Central memory CD8-positive, alpha-beta T cell (primary cell): Measurements from ENCODE around the gene TSPOAP1.
A peak's percentile ranks its signal among the peaks of the same experiment; 100 is the strongest.

Source experiments
- ATAC-seq: fragments of 150-1000 bp; cut with Tn5 transposase; replicated peaks from 2 replicates; pipeline ENCODE4 v1.10.0; 2022; ENCODE audit warnings: mild to moderate bottlenecking, moderate FRiP score, moderate number of reproducible peaks; ENCODE audit not compliant: poor library complexity, severe bottlenecking; ENCODE audit errors: extremely low read depth
- DNase-seq, 2 donors: peaks; one replicate each; pipeline ENCODE4 v3.0.0; 2021; ENCODE audit warnings: low spot score in 2 of 2
- H3K27ac Mint-ChIP-seq: one replicate; pipeline ENCODE4 v1.8.0; 2022; ENCODE audit warnings: low read depth, mild to moderate bottlenecking, moderate library complexity, mixed read lengths
- H3K27me3 Mint-ChIP-seq: one replicate; pipeline ENCODE4 v1.8.0; 2022; ENCODE audit warnings: mixed read lengths
- H3K36me3 Mint-ChIP-seq: one replicate; pipeline ENCODE4 v1.8.0; 2022; ENCODE audit warnings: mild to moderate bottlenecking, moderate library complexity, mixed read lengths; ENCODE audit not compliant: insufficient read depth
- H3K4me1 Mint-ChIP-seq: one replicate; pipeline ENCODE4 v1.8.0; 2022; ENCODE audit warnings: mixed read lengths
- H3K4me3 Mint-ChIP-seq: one replicate; pipeline ENCODE4 v1.8.0; 2022; ENCODE audit warnings: mild to moderate bottlenecking, moderate library complexity, mixed read lengths
- H3K9me3 Mint-ChIP-seq: one replicate; pipeline ENCODE4 v1.8.0; 2022; ENCODE audit warnings: mixed read lengths

The TSPOAP1 gene

GRCh38 chr17:58356231-58356630 lies 27.6 kb upstream of the TSPOAP1 start:
- peak overlapping the region; percentile 36 for H3K27ac Mint-ChIP-seq
- DNase-seq (no peak), ATAC-seq (no peak)
- no peaks in the 10 kb centered on the region for H3K27me3 Mint-ChIP-seq
- H3K36me3 Mint-ChIP-seq = peaks cover 18% of the 10 kb centered on the region
- H3K9me3 Mint-ChIP-seq = no peaks in the 10 kb centered on the region
- no peak overlapping the region for H3K4me3 Mint-ChIP-seq
- H3K4me1 Mint-ChIP-seq = peaks cover 38% of the 10 kb centered on the region

GRCh38 chr17:58354541-58355216 lies 26.1 kb upstream of the TSPOAP1 start:
- peaks cover 32% of the 10 kb centered on the region for H3K36me3 Mint-ChIP-seq
- H3K9me3 Mint-ChIP-seq = no peaks in the 10 kb centered on the region
- no peak for DNase-seq
- peaks cover 42% of the 10 kb centered on the region for H3K4me1 Mint-ChIP-seq
- no peak overlapping the region for H3K4me3 Mint-ChIP-seq
- no peaks in the 10 kb centered on the region for H3K27me3 Mint-ChIP-seq
- H3K27ac Mint-ChIP-seq = peak overlapping the region; percentile 98
- ATAC-seq = no peak

- ATAC-seq (no peak), DNase-seq (no peak)
- Mint-ChIP-seq H3K27me3 (no peaks in the 10 kb centered on the region), H3K9me3 (no peaks in the 10 kb centered on the region), H3K4me1 (peaks cover 53% of the 10 kb centered on the region), H3K36me3 (peaks cover 45% of the 10 kb centered on the region), H3K27ac (peak overlapping the region; percentile 98), H3K4me3 (peak overlapping the region; percentile 96)
Observed at GRCh38 chr17:58353389-58353825, 24.8 kb upstream of the TSPOAP1 start.

- ATAC-seq (peak; percentile 5), DNase-seq (no peak)
- Mint-ChIP-seq H3K4me3 (peak overlapping the region; percentile 96), H3K27me3 (no peaks in the 10 kb centered on the region), H3K27ac (peak overlapping the region; percentile 98), H3K36me3 (peaks cover 51% of the 10 kb centered on the region), H3K4me1 (peaks cover 59% of the 10 kb centered on the region), H3K9me3 (no peaks in the 10 kb centered on the region)
Observed at GRCh38 chr17:58352596-58353388, 24.2 kb upstream of the TSPOAP1 start.

GRCh38 chr17:58351831-58352595 lies 23.4 kb upstream of the TSPOAP1 start, which contains the start of gene SUPT4H1:
TSS of gene SUPT4H1 (minus strand) at chr17:58352201. CDS start at chr17:58352135, 66 bp downstream.
- peak; percentile 94 for ATAC-seq
- peaks cover 67% of the 10 kb centered on the region for H3K4me1 Mint-ChIP-seq
- peak within 1 kb of the TSS; percentile 96 for H3K4me3 Mint-ChIP-seq
- H3K27ac Mint-ChIP-seq = peak within 1 kb of the TSS; percentile 98
- H3K9me3 Mint-ChIP-seq = no peaks in the 10 kb centered on the region
- DNase-seq = peak; percentile 82 to 87
- H3K36me3 Mint-ChIP-seq = peaks cover 59% of the 10 kb centered on the region
- no peaks in the 10 kb centered on the region for H3K27me3 Mint-ChIP-seq

- Mint-ChIP-seq H3K27ac (peak overlapping the region; percentile 98), H3K4me1 (peaks cover 67% of the 10 kb centered on the region), H3K36me3 (peaks cover 66% of the 10 kb centered on the region), H3K27me3 (no peaks in the 10 kb centered on the region), H3K9me3 (no peaks in the 10 kb centered on the region), H3K4me3 (peak overlapping the region; percentile 96)
- DNase-seq = no peak
- ATAC-seq = no peak
Observed at GRCh38 chr17:58351182-58351581, 22.6 kb upstream of the TSPOAP1 start.

- H3K4me3 Mint-ChIP-seq = no peak overlapping the region
- no peak for ATAC-seq
- DNase-seq = no peak
- H3K9me3 Mint-ChIP-seq = no peaks in the 10 kb centered on the region
- peaks cover 75% of the 10 kb centered on the region for H3K4me1 Mint-ChIP-seq
- H3K27me3 Mint-ChIP-seq = no peaks in the 10 kb centered on the region
- no peak overlapping the region for H3K27ac Mint-ChIP-seq
- H3K36me3 Mint-ChIP-seq = peaks cover 85% of the 10 kb centered on the region
Observed at GRCh38 chr17:58348038-58348437, 19.4 kb upstream of the TSPOAP1 start.

- Mint-ChIP-seq H3K4me1 (peaks cover 77% of the 10 kb centered on the region), H3K27me3 (no peaks in the 10 kb centered on the region), H3K36me3 (peaks cover 72% of the 10 kb centered on the region), H3K9me3 (no peaks in the 10 kb centered on the region), H3K4me3 (peak overlapping the region; percentile 69), H3K27ac (peak overlapping the region; percentile 91)
- no peak for ATAC-seq
- no peak for DNase-seq
Observed at GRCh38 chr17:58345500-58345899, 16.9 kb upstream of the TSPOAP1 start.

- H3K4me3 Mint-ChIP-seq = peak overlapping the region; percentile 69
- no peaks in the 10 kb centered on the region for H3K27me3 Mint-ChIP-seq
- DNase-seq = peak; percentile 35 to 74
- H3K36me3 Mint-ChIP-seq = peaks cover 65% of the 10 kb centered on the region
- peak; percentile 81 for ATAC-seq
- peaks cover 83% of the 10 kb centered on the region for H3K4me1 Mint-ChIP-seq
- no peaks in the 10 kb centered on the region for H3K9me3 Mint-ChIP-seq
- H3K27ac Mint-ChIP-seq = peak overlapping the region; percentile 91
Observed at GRCh38 chr17:58344791-58345157, 16.2 kb upstream of the TSPOAP1 start.

- H3K27ac Mint-ChIP-seq = peak overlapping the region; percentile 91
- DNase-seq (peak; percentile 62 to 90), ATAC-seq (peak; percentile 89)
- H3K4me1 Mint-ChIP-seq = peaks cover 83% of the 10 kb centered on the region
- no peaks in the 10 kb centered on the region for H3K9me3 Mint-ChIP-seq
- H3K36me3 Mint-ChIP-seq = peaks cover 60% of the 10 kb centered on the region
- peak overlapping the region; percentile 69 for H3K4me3 Mint-ChIP-seq
- no peaks in the 10 kb centered on the region for H3K27me3 Mint-ChIP-seq
Observed at GRCh38 chr17:58344047-58344790, 15.6 kb upstream of the TSPOAP1 start.

GRCh38 chr17:58343131-58343530 lies 14.5 kb upstream of the TSPOAP1 start:
- DNase-seq (no peak), ATAC-seq (no peak)
- Mint-ChIP-seq H3K9me3 (no peaks in the 10 kb centered on the region), H3K4me1 (peaks cover 85% of the 10 kb centered on the region), H3K27ac (peak overlapping the region; percentile 91), H3K36me3 (peaks cover 55% of the 10 kb centered on the region), H3K4me3 (peak overlapping the region; percentile 69), H3K27me3 (no peaks in the 10 kb centered on the region)
